H1 (cell line): ENCODE measurements around the gene MAPK4. TPM values are rescaled to one million over a fixed set of nuclear protein-coding genes. Genes with fewer than 3 reads are reported as not detected.

Source experiments
- CTCF ChIA-PET: fragments of 300-600 bp; sonication (Branson Sonifier 250); formaldehyde crosslinking; loops from one replicate; lab custom pipeline; 2021; ENCODE audit not compliant: partially characterized antibody; lab: Charles Lee
- POLR2A ChIA-PET: fragments of 300-600 bp; sonication (Branson Sonifier 250); formaldehyde crosslinking; loops from one replicate; lab custom pipeline; 2021; ENCODE audit warnings: inconsistent platforms; ENCODE audit not compliant: partially characterized antibody; lab: Charles Lee
- DNase-seq, 2 experiments: peaks; one replicate each; pipeline versions ENCODE4 v3.0.0 to v3.0.0-alpha.2; 2010 to 2022; ENCODE audit warnings: low spot score in 2 of 2, low read depth in 1 of 2, mixed read lengths in 1 of 2
- FAIRE-seq: peaks from 2 replicates; lab custom pipeline; 2011; peaks lifted over from hg19 to GRCh38; lab: Jason Lieb, UNC
- H2AFZ ChIP-seq: 2 replicates; pipeline ENCODE4 v1.8.1; 2012; ENCODE audit warnings: low read length, inconsistent platforms
- H2AK5ac ChIP-seq: 2 replicates; pipeline ENCODE4 v1.6.1; 2013; ENCODE audit warnings: low read depth, low read length
- H2BK120ac ChIP-seq: replicated peaks from 2 replicates; pipeline ENCODE3; 2013; ENCODE audit warnings: low read depth, low read length, inconsistent platforms
- H2BK12ac ChIP-seq: 2 replicates; pipeline ENCODE4 v1.6.1; 2013; ENCODE audit warnings: low read depth, low read length
- H2BK15ac ChIP-seq: 2 replicates; pipeline ENCODE4 v1.6.1; 2013; ENCODE audit warnings: low read length
- H2BK20ac ChIP-seq: 2 replicates; pipeline ENCODE4 v1.6.1; 2013; ENCODE audit warnings: low read length
- H2BK5ac ChIP-seq: 2 replicates; pipeline ENCODE4 v1.6.1; 2013; ENCODE audit warnings: low read depth, low read length
- H3K14ac ChIP-seq: 2 replicates; pipeline ENCODE4 v1.6.1; 2013; ENCODE audit warnings: inconsistent platforms; ENCODE audit not compliant: insufficient read length
- H3K18ac ChIP-seq: 2 replicates; pipeline ENCODE4 v1.6.1; 2013; ENCODE audit warnings: low read length; ENCODE audit errors: extremely low read depth
- H3K23ac ChIP-seq: 2 replicates; pipeline ENCODE4 v1.6.1; 2013; ENCODE audit warnings: inconsistent platforms; ENCODE audit not compliant: insufficient read length
- H3K23me2 ChIP-seq: 2 replicates; pipeline ENCODE4 v1.6.1; 2013; ENCODE audit warnings: low read depth, low read length
- H3K27ac ChIP-seq: 2 replicates; pipeline ENCODE4 v1.6.1; 2011; ENCODE audit warnings: low read depth, low read length, inconsistent platforms
- H3K27me3 ChIP-seq, 4 experiments: replicated peaks in 1 of 4; 1 replicate in 1 of 4; 2 replicates in 3 of 4; pipeline versions ENCODE4 v1.6.1 to v1.8.1; 2011 to 2013; ENCODE audit warnings: low read length in 3 of 4, mild to moderate bottlenecking in 3 of 4, inconsistent platforms in 2 of 4, mixed read lengths in 2 of 4, moderate library complexity in 1 of 4; ENCODE audit not compliant: control insufficient read depth in 3 of 4, insufficient read depth in 3 of 4; ENCODE audit errors: extremely low read depth in 1 of 4
- H3K36me3 ChIP-seq, 4 experiments: 2 replicates each; pipeline versions ENCODE4 v1.6.1 to v1.8.1; 2011 to 2013; ENCODE audit warnings: mild to moderate bottlenecking in 4 of 4, low read length in 3 of 4, moderate library complexity in 2 of 4, control low read depth in 1 of 4, inconsistent platforms in 1 of 4; ENCODE audit not compliant: insufficient read depth in 4 of 4, control insufficient read depth in 2 of 4
- H3K4ac ChIP-seq: replicated peaks from 2 replicates; pipeline ENCODE3; 2013; ENCODE audit warnings: low read length, low read depth, mixed read lengths, inconsistent platforms; ENCODE audit not compliant: insufficient read length
- H3K4me1 ChIP-seq, 4 experiments: replicated peaks in 1 of 4; 1 replicate in 1 of 4; 2 replicates in 3 of 4; pipeline versions ENCODE4 v1.6.1 to v1.8.1; 2011 to 2013; ENCODE audit warnings: low read length in 3 of 4, inconsistent platforms in 2 of 4, mixed read lengths in 1 of 4; ENCODE audit not compliant: insufficient read depth in 4 of 4, control insufficient read depth in 3 of 4
- H3K4me2 ChIP-seq, 2 experiments: 2 replicates each; pipeline versions ENCODE4 v1.6.1 to v1.8.1; 2011 to 2013; ENCODE audit warnings: low read depth in 2 of 2, low read length in 2 of 2, control low read depth in 1 of 2, inconsistent platforms in 1 of 2, mild to moderate bottlenecking in 1 of 2; ENCODE audit not compliant: insufficient read depth in 1 of 2
- H3K4me3 ChIP-seq, 4 experiments: fragments of 200-600, 300-600 bp in 1 of 4; sonication (generic), shearing (Covaris generic), sonication (Bioruptor Twin) in 1 of 4; 2 replicates each; pipeline versions ENCODE4 v1.5.1 to v1.8.1; 2011 to 2016; ENCODE audit warnings: low read length in 4 of 4, low read depth in 3 of 4, control low read depth in 2 of 4, inconsistent platforms in 2 of 4, mild to moderate bottlenecking in 2 of 4, mixed read lengths in 1 of 4, moderate library complexity in 1 of 4; ENCODE audit not compliant: insufficient read depth in 2 of 4; ENCODE audit errors: extremely low read depth in 1 of 4
- H3K56ac ChIP-seq: replicated peaks from 2 replicates; pipeline ENCODE3; 2013; ENCODE audit warnings: low read depth, mild to moderate bottlenecking, mixed read lengths, low read length, inconsistent platforms; ENCODE audit not compliant: insufficient read length
- H3K79me1 ChIP-seq: 2 replicates; pipeline ENCODE4 v1.6.1; 2013; ENCODE audit warnings: low read depth, low read length, control low read depth
- H3K79me2 ChIP-seq, 2 experiments: 2 replicates each; pipeline versions ENCODE4 v1.6.1 to v1.8.1; 2012 to 2013; ENCODE audit warnings: low read length in 2 of 2, mild to moderate bottlenecking in 2 of 2, inconsistent platforms in 1 of 2; ENCODE audit not compliant: insufficient read depth in 2 of 2, control insufficient read depth in 1 of 2
- H3K9ac ChIP-seq, 4 experiments: replicated peaks in 1 of 4; 1 replicate in 1 of 4; 2 replicates in 3 of 4; pipeline versions ENCODE4 v1.6.1 to v1.8.1; 2011 to 2013; ENCODE audit warnings: low read depth in 3 of 4, low read length in 3 of 4, control low read depth in 2 of 4, mild to moderate bottlenecking in 2 of 4, moderate library complexity in 2 of 4, inconsistent platforms in 1 of 4; ENCODE audit errors: extremely low read depth in 1 of 4
- H3K9me3 ChIP-seq, 2 experiments: 2 replicates each; pipeline versions ENCODE4 v1.6.1 to v1.8.1; 2012 to 2013; ENCODE audit warnings: mild to moderate bottlenecking in 2 of 2, moderate library complexity in 2 of 2, control low read depth in 1 of 2, inconsistent platforms in 1 of 2, low read depth in 1 of 2, low read length in 1 of 2, mixed read lengths in 1 of 2; ENCODE audit not compliant: insufficient read depth in 2 of 2
- H4K20me1 ChIP-seq, 2 experiments: replicated peaks in 1 of 2; 2 replicates each; pipeline versions ENCODE3 to v1.8.1; 2011 to 2013; ENCODE audit warnings: inconsistent platforms in 2 of 2, low read length in 2 of 2, mild to moderate bottlenecking in 1 of 2; ENCODE audit not compliant: insufficient read depth in 2 of 2, control insufficient read depth in 1 of 2
- H4K5ac ChIP-seq: 2 replicates; pipeline ENCODE4 v1.6.1; 2013; ENCODE audit warnings: low read length, low read depth, mixed read lengths, inconsistent platforms; ENCODE audit not compliant: insufficient read length
- H4K8ac ChIP-seq: 2 replicates; pipeline ENCODE4 v1.8.0; 2013; ENCODE audit warnings: mild to moderate bottlenecking, moderate library complexity, low read length, inconsistent platforms; ENCODE audit not compliant: insufficient read depth; ENCODE audit errors: extremely low read depth
- H4K91ac ChIP-seq: replicated peaks from 2 replicates; pipeline ENCODE3; 2013; ENCODE audit warnings: low read length, mixed read lengths, inconsistent platforms; ENCODE audit not compliant: insufficient read length
- CEBPB ChIP-seq: IDR thresholded peaks from 2 replicates; pipeline ENCODE4 v1.6.1; 2012; ENCODE audit warnings: low read depth, low read length
- EP300 ChIP-seq, 2 experiments: IDR thresholded peaks; 1 replicate in 1 of 2; 2 replicates in 1 of 2; pipeline ENCODE4 v1.6.1; 2011 to 2012; ENCODE audit warnings: low read depth in 2 of 2, low read length in 2 of 2, mild to moderate bottlenecking in 2 of 2, borderline replicate concordance in 1 of 2, inconsistent platforms in 1 of 2, moderate library complexity in 1 of 2
- NRF1 ChIP-seq: IDR thresholded peaks from 2 replicates; pipeline ENCODE4 v1.6.1; 2011; ENCODE audit warnings: mild to moderate bottlenecking, low read depth, low read length, improper control_type of control experiment
- POLR2A ChIP-seq, 2 experiments: IDR thresholded peaks; 1 replicate in 1 of 2; 2 replicates in 1 of 2; pipeline ENCODE4 v1.6.1; 2011; ENCODE audit warnings: low read depth in 2 of 2, low read length in 2 of 2, mild to moderate bottlenecking in 2 of 2; ENCODE audit errors: control extremely low read depth in 1 of 2
- RBBP5 ChIP-seq: IDR thresholded peaks from 2 replicates; pipeline ENCODE4 v1.7.1; 2012; ENCODE audit warnings: low read depth, mild to moderate bottlenecking, inconsistent platforms, low read length, moderate library complexity, borderline replicate concordance
- SP4 ChIP-seq: IDR thresholded peaks from 2 replicates; pipeline ENCODE4 v1.6.1; 2012; ENCODE audit warnings: low read length, inconsistent platforms
- SUZ12 ChIP-seq: fragments of 200-600 bp; sonication (generic); IDR thresholded peaks from 2 replicates; pipeline ENCODE4 v1.6.1; 2012; ENCODE audit warnings: mild to moderate bottlenecking, inconsistent platforms, low read length, moderate library complexity, mixed read lengths
- WGBS, 2 experiments: shearing (Covaris generic) in 1 of 2; methylation state at CpG; one replicate each; pipeline versions ENCODE4 v1.1.6 to v1.1.7; 2013 to 2015; ENCODE audit warnings: low lambda C conversion rate in 2 of 2, mixed read lengths in 2 of 2, inconsistent platforms in 1 of 2, low coverage in 1 of 2, missing lambda C conversion rate in 1 of 2; ENCODE audit not compliant: insufficient replicate concordance in 2 of 2, insufficient coverage in 1 of 2, insufficient read length in 1 of 2; ENCODE audit errors: extremely low coverage in 1 of 2, missing lambda C conversion rate in 1 of 2; 5-methylcytosine and 5-hydroxymethylcytosine counted together
- polyA plus RNA-seq, 7 experiments: library from polyadenylated mRNA; depleted of rRNA in 3 of 7; stranded (reverse) in 5 of 7; unstranded in 2 of 7; fragments of >200 nt in 5 of 7; fragments of 200-250 nt in 2 of 7; gene quantifications; 1 replicate in 5 of 7; 2 replicates in 1 of 7; 4 replicates in 1 of 7; pipeline versions ENCODE4 v1.2.1 to v1.2.3, GENCODE V29; 2011 to 2013; ENCODE audit warnings: missing spikeins in 2 of 7, mixed read lengths in 2 of 7
- total RNA-seq: library from RNA; stranded (reverse); fragmentation: NEBNext Ultra II Directional; extraction: Animal tissue kit (Norgen Biotek cat#: 25700); gene quantifications from 2 replicates; pipeline ENCODE4 v1.2.1, GENCODE V29; 2021

The MAPK4 gene
- total and polyA plus RNA-seq, 2 of the 8 experiments (the other 6 are each of a cell fraction or from before 2014, with no cell fraction given): 3.2 to 3.7 TPM

- TF ChIP-seq RBBP5 (no peak), SUZ12 (no peak), EP300 (IDR thresholded peaks at IDR 0.05; ENCODE audit: borderline replicate concordance in 1 of 2, low read depth in 2 of 2, low read length in 2 of 2) (no peak), CEBPB (no peak), POLR2A (IDR thresholded peaks at IDR 0.05; ENCODE audit: control extremely low read depth in 1 of 2, low read depth in 2 of 2, low read length in 2 of 2) (no peak), SP4 (no peak), NRF1 (no peak)
- TF ChIP-seq, all 59 proteins: peak for 0
- Histone ChIP-seq H4K5ac (no peak overlapping the region), H4K20me1 (no peaks in the 10 kb centered on the region), H3K4ac (no peak overlapping the region), H2BK5ac (no peak overlapping the region), H2AFZ (0 out of 2 replicates have a peak overlapping the region, but pooled peaks have one; percentile 49), H4K8ac (no peak overlapping the region), H4K91ac (no peak overlapping the region), H3K36me3 (no peaks in the 10 kb centered on the region), H3K23me2 (no peaks in the 10 kb centered on the region), H2AK5ac (no peak overlapping the region), H3K23ac (no peak overlapping the region), H3K79me1 (no peaks in the 10 kb centered on the region), H3K4me1 (peaks cover 0 to 3% (median 1%) of the 10 kb centered on the region in 4 experiments; a peak in 3 of 7 replicates), H3K18ac (no peak overlapping the region), H2BK12ac (no peak overlapping the region), H3K56ac (no peak overlapping the region), H3K9me3 (peaks cover 0 to 2% of the 10 kb centered on the region in 2 experiments; a peak in 1 of 4 replicates), H2BK120ac (no peak overlapping the region), H3K14ac (no peak overlapping the region), H2BK15ac (no peak overlapping the region), H2BK20ac (no peak overlapping the region), H3K4me2 (no peak overlapping the region), H3K79me2 (no peaks in the 10 kb centered on the region), H3K4me3 (no peak overlapping the region), H3K27ac (no peak overlapping the region), H3K27me3 (no peaks in the 10 kb centered on the region), H3K9ac (no peak overlapping the region)
- ChIA-PET POLR2A (no interaction called here), CTCF (interaction anchor here (1.9 to 3.9 kb wide), 2 partner anchors 10 to 130 kb away, joined by 5 to 17 read pairs; no protein-coding TSS in a partner anchor)
- FAIRE-seq (no peak), DNase-seq (no peak)
- 88% methylated on average over 7 of the region's 9 CpGs; no CpG with 5 or more reads in 1 of the 2 experiments for WGBS, 2 experiments
These were observed 215.3 kb downstream of the MAPK4 start for GRCh38 chr18:50775207-50775606.
